Uterus (tissue), 2 donors: ENCODE measurements around the gene MINDY4.

Source experiments
- CTCF ChIP-seq, 4 experiments: fragments of 200-600 bp in 2 of 4; fragments of 450-650 bp in 2 of 4; sonication (generic) in 2 of 4; IDR thresholded peaks; one replicate each; pipeline ENCODE4 v1.5.1; 2016 to 2019; ENCODE audit warnings: antibody characterized with exemption in 4 of 4, mild to moderate bottlenecking in 2 of 4, moderate library complexity in 1 of 4
- POLR2A ChIP-seq, 2 donors: fragments of 450-650 bp; IDR thresholded peaks; one replicate each; pipeline ENCODE4 v1.6.1; 2016; ENCODE audit warnings: antibody characterized with exemption in 2 of 2, mild to moderate bottlenecking in 1 of 2, moderate library complexity in 1 of 2

- TF ChIP-seq CTCF (IDR thresholded peaks at IDR 0.05): no peak
- no peak for TF ChIP-seq POLR2A (IDR thresholded peaks at IDR 0.05)
Measured at GRCh38 chr7:30929686-30930085, 158.5 kb downstream of the MINDY4 start.
